Measurements from ENCODE around the gene KANSL1L.
"Not testable (repeated sequence)": the region's sequence is repeated elsewhere in the genome, so short reads cannot be mapped to it uniquely, and the experiment has no call there.

The KANSL1L gene, protein sequence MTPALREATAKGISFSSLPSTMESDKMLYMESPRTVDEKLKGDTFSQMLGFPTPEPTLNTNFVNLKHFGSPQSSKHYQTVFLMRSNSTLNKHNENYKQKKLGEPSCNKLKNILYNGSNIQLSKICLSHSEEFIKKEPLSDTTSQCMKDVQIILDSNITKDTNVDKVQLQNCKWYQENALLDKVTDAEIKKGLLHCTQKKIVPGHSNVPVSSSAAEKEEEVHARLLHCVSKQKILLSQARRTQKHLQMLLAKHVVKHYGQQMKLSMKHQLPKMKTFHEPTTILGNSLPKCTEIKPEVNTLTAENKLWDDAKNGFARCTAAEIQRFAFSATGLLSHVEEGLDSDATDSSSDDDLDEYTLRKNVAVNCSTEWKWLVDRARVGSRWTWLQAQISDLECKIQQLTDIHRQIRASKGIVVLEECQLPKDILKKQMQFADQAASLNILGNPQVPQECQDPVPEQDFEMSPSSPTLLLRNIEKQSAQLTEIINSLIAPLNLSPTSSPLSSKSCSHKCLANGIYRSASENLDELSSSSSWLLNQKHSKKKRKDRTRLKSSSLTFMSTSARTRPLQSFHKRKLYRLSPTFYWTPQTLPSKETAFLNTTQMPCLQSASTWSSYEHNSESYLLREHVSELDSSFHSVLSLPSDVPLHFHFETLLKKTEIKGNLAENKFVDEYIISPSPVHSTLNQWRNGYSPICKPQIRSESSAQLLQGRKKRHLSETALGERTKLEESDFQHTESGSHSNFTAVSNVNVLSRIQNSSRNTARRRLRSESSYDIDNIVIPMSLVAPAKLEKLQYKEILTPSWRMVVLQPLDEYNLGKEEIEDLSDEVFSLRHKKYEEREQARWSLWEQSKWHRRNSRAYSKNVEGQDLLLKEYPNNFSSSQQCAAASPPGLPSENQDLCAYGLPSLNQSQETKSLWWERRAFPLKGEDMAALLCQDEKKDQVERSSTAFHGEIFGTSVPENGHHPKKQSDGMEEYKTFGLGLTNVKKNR

DNA sequence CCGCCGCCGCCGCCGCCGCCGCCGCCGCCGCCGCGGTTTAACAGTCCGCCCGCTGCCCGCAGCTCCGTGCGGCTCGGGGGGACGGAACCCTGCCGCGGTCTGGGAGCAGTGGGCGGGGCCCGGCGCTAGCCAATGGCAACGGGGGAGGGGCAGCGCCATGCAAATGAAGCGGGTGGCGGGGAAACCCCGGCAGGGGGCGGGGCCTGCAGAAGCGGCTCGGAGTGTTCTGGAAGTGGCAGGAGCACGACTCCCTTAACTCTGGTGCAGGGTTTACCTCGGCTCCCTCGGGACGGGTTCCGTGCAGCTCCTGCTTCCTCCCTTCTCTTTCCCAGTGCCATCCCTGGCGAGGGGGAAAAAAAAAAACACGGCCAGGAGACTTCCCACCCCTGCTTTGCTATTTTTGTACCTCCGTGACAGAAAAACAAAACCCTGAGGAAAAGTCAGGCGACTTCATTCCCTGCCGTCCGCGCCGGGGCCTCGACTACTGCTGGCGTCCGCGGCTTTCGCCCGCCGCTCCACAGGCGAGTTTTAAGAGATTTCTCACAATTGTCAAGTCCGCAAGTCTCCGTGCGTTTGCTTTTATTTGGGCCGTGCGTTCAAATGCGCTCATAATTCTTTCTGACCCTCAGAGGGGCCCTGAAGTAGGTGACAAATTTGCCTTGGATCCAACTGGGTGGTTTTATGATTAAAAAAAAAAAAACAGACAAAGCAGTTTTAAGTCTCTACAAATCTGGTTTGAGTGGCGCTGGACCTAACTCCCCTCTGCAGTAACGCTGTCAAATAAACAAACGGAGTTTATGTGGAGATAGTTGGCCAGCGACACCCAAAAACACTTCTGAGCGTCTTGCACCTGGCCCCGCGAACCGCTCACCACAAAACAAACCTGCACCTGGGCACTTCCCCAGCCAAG is at the start of gene KANSL1L:
KANSL1L (minus strand) TSS at position 101 of the 910 bp plus-strand sequence. CDS start 16,827 bp downstream, outside the sequence.
- in situ Hi-C loops (cut with HindIII; ENCODE audit: low sequenced_read_pairs) = no loop called here

DNA sequence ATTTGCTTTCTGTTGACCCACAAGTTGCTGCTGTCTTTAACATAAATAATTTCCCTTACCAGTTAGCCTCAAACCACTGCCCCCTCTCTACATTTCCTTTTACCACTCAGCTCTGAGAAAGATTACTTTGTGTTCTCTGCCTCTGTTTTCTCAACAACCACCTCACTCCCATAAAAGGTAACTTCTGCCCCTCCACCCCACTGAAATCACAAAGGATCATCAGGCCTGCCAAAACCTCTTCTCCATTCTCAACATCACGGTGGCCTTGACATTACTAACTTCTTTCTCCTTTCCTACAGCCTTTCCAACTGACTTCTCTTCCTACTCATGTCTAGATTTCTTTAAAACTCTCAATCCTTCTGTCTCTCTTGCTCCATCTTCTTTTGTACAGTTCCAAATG is 43.9 kb upstream of the KANSL1L start:
- in situ Hi-C loops (cut with HindIII; ENCODE audit: low sequenced_read_pairs) = no loop called here

DNA sequence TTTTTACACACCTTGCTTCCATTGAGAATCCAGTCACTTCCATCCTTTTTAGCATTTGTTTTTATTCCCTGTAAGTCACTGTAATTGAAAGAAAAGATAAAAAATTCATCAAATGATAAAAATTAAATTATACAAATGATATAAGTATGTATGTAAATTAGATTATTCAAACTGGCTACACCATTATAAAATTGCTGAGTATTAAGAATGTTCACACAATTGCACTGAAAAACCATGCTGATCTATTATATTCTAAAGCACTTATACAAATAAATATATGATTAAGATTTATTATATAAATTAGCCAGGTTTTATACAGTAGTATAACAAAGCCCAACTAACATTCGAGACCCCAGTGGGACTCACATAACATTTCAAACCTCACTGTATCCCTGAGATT is 39.0 kb upstream of the KANSL1L start:
- in situ Hi-C loops (cut with HindIII; ENCODE audit: low sequenced_read_pairs) = no loop called here

DNA sequence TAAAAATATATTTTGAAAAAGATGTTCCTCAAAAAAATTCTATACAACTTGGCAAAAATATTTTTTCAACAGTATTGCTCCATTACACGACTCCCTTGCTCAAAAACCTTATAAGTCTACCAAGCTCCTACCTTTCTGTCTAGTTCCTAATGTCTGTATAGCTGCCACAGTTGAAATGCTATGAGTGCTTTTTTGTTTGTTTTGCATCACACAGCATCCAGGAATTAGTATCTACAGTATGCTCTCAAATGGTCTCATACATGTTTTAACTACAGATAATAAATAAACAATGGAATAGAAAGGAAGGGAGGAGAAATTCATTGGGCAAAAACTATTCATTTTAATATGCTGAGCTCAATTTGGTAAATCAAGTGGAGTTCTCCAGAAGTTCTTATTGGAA is 36.7 kb upstream of the KANSL1L start:
- in situ Hi-C loops (cut with HindIII; ENCODE audit: low sequenced_read_pairs) = no loop called here

DNA sequence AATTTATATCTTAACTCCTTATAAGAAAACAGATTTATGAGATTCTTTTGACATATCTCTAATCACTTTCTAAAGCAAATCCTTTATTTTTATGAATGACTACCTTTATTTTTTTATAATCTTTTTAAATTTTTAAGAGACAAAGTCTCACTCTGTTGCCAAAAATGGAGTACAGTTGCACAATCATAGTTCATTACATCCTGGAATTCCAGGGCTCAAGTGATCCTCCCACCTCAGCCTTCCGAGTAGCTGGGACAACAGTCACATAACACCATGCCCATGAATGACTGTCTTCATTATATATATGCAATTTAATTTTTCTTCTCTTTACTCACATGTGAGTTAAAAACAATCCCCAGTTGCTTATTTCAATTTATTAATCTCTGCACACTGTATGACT is 32.3 kb upstream of the KANSL1L start:
- in situ Hi-C loops (cut with HindIII; ENCODE audit: low sequenced_read_pairs) = no loop called here

DNA sequence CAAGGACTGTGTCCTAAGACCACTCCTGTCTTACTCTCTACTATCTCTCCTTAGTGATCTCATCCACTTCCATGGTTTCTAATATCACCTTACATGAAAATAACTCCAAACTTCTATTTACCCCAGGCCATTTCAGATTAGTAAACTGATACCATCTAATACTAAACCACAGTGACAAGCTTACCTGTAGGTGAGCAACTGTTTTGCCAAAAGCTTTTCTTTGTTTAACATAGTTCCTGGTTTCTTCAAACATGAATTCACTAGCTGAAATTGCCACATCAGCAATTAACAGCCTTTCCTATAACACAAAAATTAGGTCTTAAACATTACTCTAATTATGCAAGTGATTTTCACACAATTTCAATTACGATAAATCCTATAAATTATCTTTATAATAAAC is 31.9 kb upstream of the KANSL1L start:
- in situ Hi-C loops (cut with HindIII; ENCODE audit: low sequenced_read_pairs) = no loop called here

DNA sequence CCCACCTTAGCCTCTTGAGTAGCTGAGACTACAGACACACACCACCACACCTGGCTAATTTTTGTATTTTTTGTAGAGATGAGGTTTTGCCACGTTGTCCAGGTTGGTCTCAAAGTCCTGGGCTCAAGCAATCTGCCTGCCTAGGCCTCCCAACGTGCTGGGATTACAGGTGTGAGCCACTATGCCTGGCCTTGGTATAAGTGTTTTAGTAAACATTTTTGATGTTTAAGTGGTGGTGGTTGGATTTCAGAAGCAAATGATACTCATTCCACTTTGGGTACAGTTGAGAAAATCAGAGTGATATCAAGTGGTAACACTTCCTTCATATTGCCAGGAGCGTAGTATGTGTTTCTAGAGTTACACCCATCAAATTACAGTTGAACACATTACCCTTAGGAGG is 28.6 kb upstream of the KANSL1L start:
- in situ Hi-C loops (cut with HindIII; ENCODE audit: low sequenced_read_pairs) = no loop called here

DNA sequence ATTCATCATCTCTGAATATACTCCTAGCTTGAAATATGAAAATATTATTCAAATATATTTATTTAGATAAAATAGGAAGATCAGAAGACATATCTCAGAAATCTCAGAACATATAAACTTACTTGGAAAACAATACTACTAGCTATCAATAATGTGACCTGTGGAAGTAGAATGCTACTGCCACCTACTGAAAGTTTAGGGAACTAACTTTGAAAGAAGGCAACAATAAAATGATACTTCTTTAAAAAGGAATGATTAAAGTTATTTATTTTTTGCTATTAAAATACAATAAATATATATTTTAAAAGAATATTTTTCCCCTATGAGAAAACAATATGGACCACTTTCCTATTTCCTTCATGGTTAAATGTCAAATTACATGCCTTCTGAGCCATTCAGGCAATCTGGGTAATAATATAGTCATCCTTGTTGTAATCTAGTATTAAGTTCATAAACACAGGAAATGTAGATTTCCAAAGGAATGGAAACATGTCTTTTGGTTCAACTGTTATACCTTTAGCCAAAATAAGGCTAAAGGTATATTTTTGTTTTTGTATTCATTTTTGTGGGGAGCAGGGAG is 28.1 kb upstream of the KANSL1L start:
- in situ Hi-C loops (cut with HindIII; ENCODE audit: low sequenced_read_pairs) = no loop called here

DNA sequence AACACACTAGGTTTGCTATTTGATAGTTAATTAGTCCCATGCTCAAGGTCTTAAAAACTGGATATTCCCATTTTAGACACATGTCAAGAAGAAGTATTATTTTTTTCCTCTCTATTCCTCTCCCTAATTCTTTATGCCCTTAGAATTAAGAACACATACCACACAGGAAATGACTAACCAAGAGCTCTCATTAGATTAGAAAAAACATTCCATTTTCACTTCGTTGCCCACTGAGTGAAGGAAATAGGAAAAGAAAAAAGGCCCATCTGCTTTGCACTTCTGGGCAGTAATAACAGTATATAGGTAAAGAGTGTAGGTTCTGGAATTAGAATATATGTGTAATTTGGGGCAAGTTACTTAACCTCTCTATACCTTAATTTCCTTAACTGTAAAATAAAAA is 27.1 kb upstream of the KANSL1L start:
- in situ Hi-C loops (cut with HindIII; ENCODE audit: low sequenced_read_pairs) = no loop called here

DNA sequence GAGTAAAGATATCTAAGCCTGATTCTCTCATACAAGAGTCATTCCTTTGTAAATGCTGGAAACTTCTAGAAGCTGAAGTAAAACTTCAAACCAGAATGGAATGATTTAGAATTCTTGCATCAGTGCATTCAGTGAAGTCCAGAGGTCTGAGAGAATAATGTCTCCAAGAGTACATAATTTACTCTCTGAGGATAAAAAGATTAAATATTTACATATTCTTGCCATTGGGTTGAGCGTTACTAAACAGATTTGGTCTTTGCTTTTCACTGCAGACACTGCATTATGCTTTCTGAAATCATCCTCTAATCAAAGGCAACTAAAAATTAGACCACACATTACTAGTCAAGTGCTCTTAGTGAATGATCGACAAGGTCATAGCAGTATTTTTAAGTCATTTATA is 26.5 kb upstream of the KANSL1L start:
- in situ Hi-C loops (cut with HindIII; ENCODE audit: low sequenced_read_pairs) = no loop called here

DNA sequence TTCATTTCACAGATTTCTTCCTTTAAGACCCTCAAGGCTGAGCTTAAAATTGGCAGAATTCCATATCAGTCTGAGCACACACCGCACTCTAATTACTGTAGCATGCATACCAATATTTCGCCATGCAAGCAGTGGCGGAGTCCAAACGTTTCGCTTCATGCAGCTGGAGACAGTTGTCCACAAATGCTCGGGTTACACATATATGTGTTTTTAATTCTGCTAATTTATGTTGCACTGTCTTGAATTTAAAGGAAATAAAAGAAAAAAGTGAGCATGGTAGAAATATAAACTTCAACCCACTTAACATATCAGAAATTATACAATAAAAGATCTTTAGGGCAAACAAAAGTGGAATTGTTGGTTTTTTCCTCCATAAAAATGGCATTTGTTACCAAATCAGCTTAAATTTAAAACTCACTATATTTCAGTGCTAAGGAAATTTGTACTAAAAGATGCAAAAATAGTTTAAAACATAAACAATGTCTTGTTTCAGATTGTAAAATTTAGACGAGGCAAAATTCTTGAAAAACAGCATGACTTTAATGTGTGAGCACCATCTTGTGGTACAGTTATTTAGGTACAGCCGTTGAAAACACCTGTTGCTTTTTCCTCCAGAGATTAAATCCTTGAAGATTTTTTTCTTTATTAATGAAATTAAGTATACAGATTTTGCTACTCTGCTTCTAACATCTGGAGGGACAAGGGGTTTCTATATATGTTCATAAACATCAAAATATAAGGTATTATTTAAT is 24.1 kb upstream of the KANSL1L start:
- in situ Hi-C loops (cut with HindIII; ENCODE audit: low sequenced_read_pairs) = no loop called here

DNA sequence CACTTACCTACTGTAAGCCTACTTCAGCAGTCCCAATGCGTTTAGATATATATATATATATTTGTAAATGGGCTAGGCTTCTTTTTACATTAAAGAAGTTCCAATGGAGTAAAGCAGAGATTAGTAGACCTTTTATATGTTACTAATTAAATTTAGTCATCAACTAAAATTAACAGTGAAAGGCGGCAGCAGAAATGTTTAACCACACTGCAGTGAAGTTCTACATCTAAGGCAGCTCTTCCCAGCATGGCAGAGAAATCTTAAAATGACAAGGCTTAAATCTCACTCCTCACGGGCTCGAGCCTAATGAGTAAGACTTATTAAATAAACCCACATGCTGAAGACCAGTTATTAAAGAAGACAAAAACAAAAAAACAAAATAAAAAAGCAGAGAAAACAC is 19.1 kb upstream of the KANSL1L start:
- in situ Hi-C loops (cut with HindIII; ENCODE audit: low sequenced_read_pairs) = no loop called here

DNA sequence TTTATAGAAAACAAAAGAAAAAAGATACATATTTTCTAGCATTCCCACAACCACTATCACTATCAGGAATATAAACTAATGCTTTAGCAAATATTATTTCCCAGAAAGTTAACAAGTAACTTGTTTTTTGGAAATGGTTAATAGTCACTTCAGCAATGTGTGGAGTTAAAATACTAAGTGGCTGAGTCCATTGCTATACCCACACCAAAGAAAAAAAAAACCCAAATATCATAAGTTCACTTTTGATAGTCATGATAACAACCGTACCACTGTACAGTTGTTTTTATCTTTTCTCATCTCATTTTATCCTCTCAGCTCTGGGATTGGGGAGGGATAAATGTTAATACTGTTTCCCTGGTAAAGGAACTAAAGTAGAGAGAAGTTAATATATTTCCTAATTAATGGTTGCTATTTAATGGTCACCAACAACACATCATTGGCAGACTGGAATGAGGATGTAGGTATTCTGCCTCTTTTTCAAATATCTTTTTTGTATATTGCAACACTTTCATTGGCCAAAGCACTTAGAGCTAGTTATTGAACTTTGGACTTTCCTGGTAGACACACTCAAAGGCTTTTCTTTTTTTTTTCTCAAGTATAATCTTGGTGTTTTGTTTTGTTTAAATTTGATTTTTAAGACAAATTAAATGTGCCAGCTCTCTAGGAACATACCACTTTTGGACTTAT is 18.4 kb upstream of the KANSL1L start:
- in situ Hi-C loops (cut with HindIII; ENCODE audit: low sequenced_read_pairs) = no loop called here

DNA sequence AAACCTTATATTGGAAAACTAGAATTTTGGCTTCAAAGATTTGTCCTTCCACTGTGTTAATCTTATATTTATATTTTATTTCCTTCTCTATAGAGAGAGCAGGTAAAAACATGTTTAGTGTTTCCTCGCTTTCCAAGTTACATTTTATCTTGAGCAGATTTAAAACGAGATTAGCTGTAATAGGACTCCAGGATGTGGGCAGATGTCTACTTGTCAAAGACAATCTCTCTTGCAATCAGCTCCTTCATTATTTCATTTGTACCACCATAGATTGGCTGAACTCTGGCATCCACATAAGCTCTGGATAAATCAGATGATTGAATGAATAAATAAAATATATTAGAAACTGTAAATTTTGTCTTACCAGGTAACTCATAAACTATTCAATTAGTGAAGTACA is 17.5 kb upstream of the KANSL1L start:
- in situ Hi-C loops (cut with HindIII; ENCODE audit: low sequenced_read_pairs) = no loop called here

DNA sequence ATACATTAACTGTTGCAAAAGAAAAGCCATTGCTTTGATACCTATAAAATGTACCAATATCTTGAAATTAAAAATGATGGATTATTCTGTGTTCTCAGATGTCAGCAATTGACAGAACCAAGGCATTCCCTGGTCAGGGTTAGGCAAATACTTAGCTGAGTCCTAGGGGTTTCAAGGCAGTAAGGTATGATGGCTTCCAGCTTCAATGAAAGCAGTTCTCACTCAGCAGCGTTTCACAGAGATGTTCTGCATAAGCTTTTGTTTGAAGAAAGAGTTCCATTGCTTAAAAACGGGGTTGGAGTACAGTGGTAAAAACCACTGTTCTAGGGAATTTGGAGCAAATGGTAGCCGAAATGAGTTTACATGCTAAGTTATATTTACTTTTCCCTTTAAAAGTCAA is 17.0 kb upstream of the KANSL1L start:
- in situ Hi-C loops (cut with HindIII; ENCODE audit: low sequenced_read_pairs) = no loop called here

DNA sequence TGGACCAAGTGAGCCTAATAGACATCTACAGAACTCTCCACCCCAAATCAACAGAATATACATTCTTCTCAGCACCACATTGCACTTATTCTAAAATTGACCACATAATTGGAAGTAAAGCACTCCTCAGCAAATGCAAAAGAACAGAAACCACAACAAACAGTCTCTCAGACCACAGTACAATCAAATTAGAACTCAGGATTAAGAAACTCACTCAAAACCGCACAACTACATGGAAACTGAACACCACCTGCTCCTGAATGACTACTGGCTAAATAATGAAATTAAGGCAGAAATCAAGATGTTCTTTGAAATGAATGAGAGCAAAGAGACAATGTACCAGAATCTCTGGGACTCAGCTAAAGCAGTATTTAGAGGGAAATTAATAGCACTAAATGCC is 12.7 kb upstream of the KANSL1L start:
- in situ Hi-C loops (cut with HindIII; ENCODE audit: low sequenced_read_pairs) = not testable (repeated sequence)

DNA sequence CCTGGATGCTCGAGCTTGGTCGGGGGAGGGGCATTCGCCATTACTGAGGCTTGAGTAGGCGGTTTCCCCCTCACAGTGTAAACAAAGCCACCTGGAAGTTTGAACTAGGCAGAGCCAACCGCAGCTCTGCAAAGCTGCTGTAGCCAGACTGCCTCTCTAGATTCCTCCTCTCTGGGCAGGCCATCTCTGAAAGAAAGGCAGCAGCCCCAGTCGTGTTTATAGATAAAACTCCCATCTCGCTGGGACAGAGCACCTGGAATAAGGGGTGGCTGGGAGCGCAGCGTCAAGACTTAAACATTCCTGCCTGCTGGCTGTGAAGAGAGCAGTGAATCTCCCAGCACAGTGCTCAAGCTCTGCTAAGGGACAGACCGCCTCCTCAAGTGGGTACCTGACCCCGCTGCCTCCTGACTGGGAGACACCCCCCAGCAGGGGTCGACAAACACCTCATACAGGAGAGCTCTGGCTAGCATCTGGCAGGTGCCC is 10.4 kb upstream of the KANSL1L start:
- in situ Hi-C loops (cut with HindIII; ENCODE audit: low sequenced_read_pairs) = not testable (repeated sequence)

DNA sequence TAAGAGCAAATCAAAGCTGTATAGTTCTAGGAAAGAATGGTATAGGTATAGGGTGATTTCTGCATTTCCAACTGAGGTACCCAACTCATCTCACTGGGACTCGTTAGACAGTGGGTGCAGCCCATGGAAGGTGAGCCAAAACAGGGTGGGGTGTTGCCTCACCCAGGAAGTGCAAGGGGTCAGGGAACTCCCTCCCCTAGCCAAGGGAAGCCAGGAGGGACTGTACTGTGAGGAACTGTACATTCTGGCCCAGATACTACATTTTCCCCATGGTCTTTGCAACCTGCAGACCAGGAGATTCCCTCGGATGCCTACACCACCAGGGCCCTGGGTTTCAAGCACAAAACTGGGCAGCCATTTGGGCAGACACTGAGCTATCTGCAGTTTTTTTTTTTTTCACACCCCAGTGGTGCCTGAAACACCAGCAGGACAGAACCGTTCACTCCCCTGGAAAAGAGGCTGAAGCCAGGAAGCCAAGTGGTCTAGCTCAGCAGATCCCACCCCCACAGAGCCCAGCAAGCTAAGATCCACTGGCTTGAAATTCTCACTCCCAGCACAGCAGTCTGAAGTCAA is 9.9 kb upstream of the KANSL1L start:
- in situ Hi-C loops (cut with HindIII; ENCODE audit: low sequenced_read_pairs) = not testable (repeated sequence)

DNA sequence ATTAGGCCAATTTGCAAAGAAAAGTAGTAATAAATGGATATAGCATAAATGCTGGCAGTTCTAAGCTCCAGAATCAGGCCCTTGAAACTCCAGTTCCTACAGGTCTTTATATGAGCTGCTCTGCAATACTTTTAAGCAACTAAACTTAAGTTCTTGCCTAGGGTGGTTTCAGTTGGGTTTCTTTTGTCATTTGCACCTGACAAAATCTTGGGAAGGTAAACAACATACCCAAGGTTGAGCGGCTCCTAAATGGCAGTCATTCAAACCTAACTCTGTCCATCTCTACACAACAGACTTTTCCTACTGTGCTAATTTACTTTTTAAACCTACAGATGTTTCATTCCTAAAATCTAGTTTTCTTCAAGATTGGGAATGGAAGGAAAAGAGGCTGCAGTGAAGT is 9.3 kb upstream of the KANSL1L start:
- in situ Hi-C loops (cut with HindIII; ENCODE audit: low sequenced_read_pairs) = no loop called here

Data from DLD1 (cell line).